Uterus (tissue), 4 donors: ENCODE results near the gene ICAM4. TPM values are rescaled to one million over a fixed set of nuclear protein-coding genes. Genes with fewer than 3 reads are reported as not detected.

Experiments used
- DNase-seq, 2 donors: peaks; one replicate each; pipeline ENCODE4 v3.0.0-alpha.2; 2019 to 2020
- H3K27ac ChIP-seq, 2 donors: fragments of 200-600 bp; sonication (generic); 1 replicate in 1 of 2; 2 replicates in 1 of 2; pipeline ENCODE4 v1.5.1; 2016 to 2018
- H3K27me3 ChIP-seq, 2 donors: fragments of 200-600 bp; sonication (generic); one replicate each; pipeline ENCODE4 v1.5.1; 2018 to 2019; ENCODE audit warnings: control low read depth in 1 of 2
- H3K36me3 ChIP-seq, 2 donors: fragments of 200-600 bp; sonication (generic); one replicate each; pipeline ENCODE4 v1.5.1; 2019; ENCODE audit warnings: control low read depth in 1 of 2
- H3K4me1 ChIP-seq, 2 donors: fragments of 200-600 bp; sonication (generic); one replicate each; pipeline ENCODE4 v1.5.1; 2018 to 2019; ENCODE audit warnings: control low read depth in 1 of 2
- H3K4me3 ChIP-seq, 2 donors: fragments of 200-600 bp; sonication (generic); 1 replicate in 1 of 2; 2 replicates in 1 of 2; pipeline ENCODE4 v1.5.1; 2018 to 2019; ENCODE audit warnings: mild to moderate bottlenecking in 1 of 2
- H3K9me3 ChIP-seq, 2 donors: fragments of 200-600 bp; sonication (generic); one replicate each; pipeline ENCODE4 v1.5.1; 2019; ENCODE audit warnings: control low read depth in 1 of 2
- CTCF ChIP-seq, 4 experiments: fragments of 200-600 bp in 2 of 4; fragments of 450-650 bp in 2 of 4; sonication (generic) in 2 of 4; IDR thresholded peaks; one replicate each; pipeline ENCODE4 v1.5.1; 2016 to 2019; ENCODE audit warnings: antibody characterized with exemption in 4 of 4, mild to moderate bottlenecking in 2 of 4, moderate library complexity in 1 of 4
- POLR2A ChIP-seq, 2 donors: fragments of 450-650 bp; IDR thresholded peaks; one replicate each; pipeline ENCODE4 v1.6.1; 2016; ENCODE audit warnings: antibody characterized with exemption in 2 of 2, mild to moderate bottlenecking in 1 of 2, moderate library complexity in 1 of 2
- intact Hi-C: fragments of 100-400 bp; cut with DNase I; formaldehyde crosslinking; loops from one replicate; pipeline ENCODE4 v1.15.1; 2023; ENCODE audit warnings: low total_unique reads
- total RNA-seq, 4 donors: library from RNA; depleted of rRNA in 3 of 4; stranded (reverse); fragments of >200 nt in 3 of 4; gene quantifications; one replicate each; pipeline versions ENCODE4 v1.1.0 to v1.2.4, GENCODE V29; 2014 to 2023
- donor health status: DM: yes; HTN: yes; CAD: no.

ICAM4 gene
- total RNA-seq, 4 donors from 2014 or later = 0.41 TPM; not detected in 3

- no peak for DNase-seq
- Histone ChIP-seq H3K27ac (peak overlapping the region in 1 of 2 donors; percentile 15), H3K4me3 (no peak overlapping the region), H3K9me3 (no peaks in the 10 kb centered on the region), H3K4me1 (peaks cover 0 to 9% of the 10 kb centered on the region in 2 donors), H3K27me3 (no peaks in the 10 kb centered on the region), H3K36me3 (no peaks in the 10 kb centered on the region)
- TF ChIP-seq POLR2A (IDR thresholded peaks at IDR 0.05) = no peak
- TF ChIP-seq CTCF (IDR thresholded peaks at IDR 0.05) = no peak
- intact Hi-C loops = no loop called here
Observed at GRCh38 chr19:10316229-10317044, 29.7 kb downstream of the ICAM4 start.

DNA sequence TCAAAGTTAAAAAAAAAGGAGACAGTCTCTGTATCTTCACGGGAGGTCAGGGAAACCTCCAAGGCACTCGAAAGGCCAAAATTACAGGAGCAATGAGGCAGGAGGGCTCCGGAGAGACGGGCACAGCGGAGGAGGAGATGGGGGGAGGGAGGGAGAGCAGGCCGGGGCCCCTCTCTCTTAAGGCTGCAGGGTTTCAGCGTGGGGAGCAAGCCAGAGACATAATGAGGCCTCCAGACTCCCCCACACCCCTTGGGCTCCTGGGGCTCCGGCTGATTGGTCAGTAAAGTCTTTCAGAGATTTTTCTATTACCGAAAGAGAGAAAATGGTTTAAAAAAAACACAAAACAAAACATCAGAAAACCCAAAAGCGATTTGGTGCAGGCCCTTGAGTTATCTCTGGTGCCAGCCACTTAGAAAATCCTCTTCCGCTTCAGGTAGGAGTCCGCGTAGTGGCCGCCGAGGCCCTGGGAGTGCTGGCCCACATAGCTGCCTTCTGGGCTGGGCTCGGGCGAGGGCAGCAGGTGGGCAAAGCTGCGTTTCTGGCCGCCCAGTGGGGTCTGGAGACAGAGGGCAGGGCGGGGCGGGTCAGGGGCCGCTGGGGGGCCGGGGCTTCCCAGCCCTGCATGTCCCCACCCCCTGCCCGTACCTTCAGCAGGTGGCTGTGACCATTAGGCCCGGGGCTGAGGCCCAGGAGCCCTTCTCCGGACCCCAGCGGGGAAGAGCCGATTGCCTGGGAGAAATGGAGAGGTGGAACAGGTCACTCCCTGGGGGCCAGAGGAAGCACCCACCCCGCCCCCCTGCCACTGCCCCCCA lies 30.5 kb downstream of the ICAM4 start:
- Histone ChIP-seq H3K4me1 (peaks cover 0 to 9% of the 10 kb centered on the region in 2 donors), H3K27me3 (no peaks in the 10 kb centered on the region), H3K36me3 (no peaks in the 10 kb centered on the region), H3K9me3 (no peaks in the 10 kb centered on the region), H3K27ac (no peak overlapping the region), H3K4me3 (no peak overlapping the region)
- intact Hi-C loops = no loop called here
- no peak for TF ChIP-seq CTCF (IDR thresholded peaks at IDR 0.05)
- no peak for TF ChIP-seq POLR2A (IDR thresholded peaks at IDR 0.05)
- DNase-seq = no peak

- intact Hi-C loops = no loop called here
- H3K4me3 ChIP-seq = no peak overlapping the region
- no peak for TF ChIP-seq POLR2A (IDR thresholded peaks at IDR 0.05)
- no peak for TF ChIP-seq CTCF (IDR thresholded peaks at IDR 0.05)
- no peak for DNase-seq
- no peaks in the 10 kb centered on the region for H3K9me3 ChIP-seq
- no peaks in the 10 kb centered on the region for H3K36me3 ChIP-seq
- no peaks in the 10 kb centered on the region for H3K27me3 ChIP-seq
- H3K4me1 ChIP-seq = peaks cover 0 to 9% of the 10 kb centered on the region in 2 donors
- no peak overlapping the region for H3K27ac ChIP-seq
Observed at GRCh38 chr19:10317857-10318462, 31.2 kb downstream of the ICAM4 start.

GRCh38 chr19:10318807-10319682 lies 32.3 kb downstream of the ICAM4 start:
- Histone ChIP-seq H3K4me1 (peaks cover 0 to 9% of the 10 kb centered on the region in 2 donors), H3K27me3 (no peaks in the 10 kb centered on the region), H3K27ac (no peak overlapping the region), H3K4me3 (no peak overlapping the region), H3K36me3 (no peaks in the 10 kb centered on the region), H3K9me3 (no peaks in the 10 kb centered on the region)
- TF ChIP-seq POLR2A (IDR thresholded peaks at IDR 0.05) (no peak), CTCF (IDR thresholded peaks at IDR 0.05) (no peak)
- DNase-seq = no peak
- intact Hi-C loops = no loop called here
